PC-9 (cell line): Measurements from ENCODE around the gene DCUN1D4. TPM values are rescaled to one million over a fixed set of nuclear protein-coding genes. Genes with fewer than 3 reads are reported as not detected.

Experiments used
- BruUV-seq: library from RNA; stranded (reverse); fragments of 400-500 nt; replicated peaks from 2 replicates; lab custom pipeline; 2021; lab: Mats Ljungman, UMichigan
- CTCF ChIA-PET: fragments of 300-600 bp; sonication (Branson Sonifier 250); formaldehyde crosslinking; loops from one replicate; lab custom pipeline; 2022; ENCODE audit warnings: antibody characterized with exemption; lab: Charles Lee
- POLR2A ChIA-PET: fragments of 300-600 bp; sonication (Branson Sonifier 250); formaldehyde crosslinking; loops from one replicate; lab custom pipeline; 2022; ENCODE audit warnings: antibody characterized with exemption; ENCODE audit not compliant: unreplicated experiment; lab: Charles Lee
- DNase-seq, 2 experiments: peaks; one replicate each; pipeline versions ENCODE4 v3.0.0 to v3.0.0-alpha.2; 2015 to 2022; ENCODE audit warnings: mixed read lengths in 1 of 2
- H2AFZ ChIP-seq: fragments of 200-600 bp; sonication (generic); 2 replicates; pipeline ENCODE4 v1.8.1; 2017; ENCODE audit warnings: antibody characterized with exemption
- H3F3A ChIP-seq: fragments of 200-600 bp; sonication (generic); 2 replicates; pipeline ENCODE4 v1.8.1; 2017; ENCODE audit warnings: antibody characterized with exemption, mild to moderate bottlenecking, low read depth; ENCODE audit not compliant: insufficient read depth
- H3K27ac ChIP-seq: fragments of 200-600 bp; sonication (generic); 2 replicates; pipeline ENCODE4 v1.6.1; 2016; ENCODE audit warnings: mixed run types
- H3K27me3 ChIP-seq: fragments of 200-600 bp; sonication (generic); 2 replicates; pipeline ENCODE4 v1.6.1; 2016; ENCODE audit warnings: low read depth, mixed run types; ENCODE audit not compliant: insufficient read depth
- H3K36me3 ChIP-seq: fragments of 200-600 bp; sonication (generic); 2 replicates; pipeline ENCODE4 v1.6.1; 2016; ENCODE audit warnings: low read depth, mixed run types
- H3K4me1 ChIP-seq: fragments of 200-600 bp; sonication (generic); replicated peaks from 2 replicates; pipeline ENCODE4 v1.6.1; 2016; ENCODE audit warnings: mixed run types; ENCODE audit not compliant: insufficient read depth
- H3K4me2 ChIP-seq: fragments of 200-600 bp; sonication (generic); 2 replicates; pipeline ENCODE4 v1.6.1; 2017; ENCODE audit warnings: mixed run types
- H3K4me3 ChIP-seq: fragments of 200-600 bp; sonication (generic); 2 replicates; pipeline ENCODE4 v1.6.1; 2016; ENCODE audit warnings: mixed run types
- H3K79me2 ChIP-seq: fragments of 200-600 bp; sonication (generic); 2 replicates; pipeline ENCODE4 v1.6.1; 2017; ENCODE audit warnings: low read depth, mixed run types
- H3K9me2 ChIP-seq: fragments of 200-600 bp; sonication (generic); 2 replicates; pipeline ENCODE4 v1.8.1; 2017; ENCODE audit warnings: mild to moderate bottlenecking; ENCODE audit not compliant: insufficient read depth
- H3K9me3 ChIP-seq: fragments of 200-600 bp; sonication (generic); 2 replicates; pipeline ENCODE4 v1.8.1; 2016; ENCODE audit warnings: low read depth; ENCODE audit not compliant: insufficient read depth
- H4K20me1 ChIP-seq: fragments of 200-600 bp; sonication (generic); 2 replicates; pipeline ENCODE4 v1.8.1; 2017; ENCODE audit not compliant: insufficient read depth
- CTCF ChIP-seq: fragments of 200-600 bp; sonication (generic); conservative IDR thresholded peaks from 2 replicates; pipeline ENCODE4 v1.6.1; 2017; ENCODE audit warnings: mixed run types, antibody characterized with exemption, mild to moderate bottlenecking, moderate library complexity
- EZH2 ChIP-seq: fragments of 200-600 bp; sonication (generic); IDR thresholded peaks from 2 replicates; pipeline ENCODE4 v1.8.0; 2017; ENCODE audit warnings: antibody characterized with exemption, low read depth
- intact Hi-C: fragments of 100-400 bp; cut with micrococcal nuclease; formaldehyde crosslinking; loops from one replicate; pipeline ENCODE4 v1.10.0; 2022; ENCODE audit not compliant: unreplicated experiment
- total RNA-seq: library from RNA; stranded (reverse); gene quantifications from 2 replicates; pipeline ENCODE4 v1.2.3, GENCODE V29; 2021

The DCUN1D4 gene
- total RNA-seq, 1 experiment from 2014 or later = 24.9 TPM

GRCh38 chr4:51965862-51966261 is 122.9 kb downstream of the DCUN1D4 start:
- H3K79me2 ChIP-seq = no peaks in the 10 kb centered on the region
- H3K4me3 ChIP-seq = no peak overlapping the region
- no peaks in the 10 kb centered on the region for H3K9me3 ChIP-seq
- no peaks in the 10 kb centered on the region for H3K36me3 ChIP-seq
- H4K20me1 ChIP-seq = no peaks in the 10 kb centered on the region
- H3K4me1 ChIP-seq = no peaks in the 10 kb centered on the region
- no peak for TF ChIP-seq EZH2
- TF ChIP-seq CTCF = no peak
- ChIA-PET POLR2A (no interaction called here), CTCF (no interaction called here)
- BruUV-seq = no TSS peak
- intact Hi-C loops = no loop called here
- H2AFZ ChIP-seq = no peak overlapping the region
- H3K27me3 ChIP-seq = no peaks in the 10 kb centered on the region
- no peak overlapping the region for H3K27ac ChIP-seq
- no peak overlapping the region for H3K4me2 ChIP-seq
- no peaks in the 10 kb centered on the region for H3K9me2 ChIP-seq
- no peaks in the 10 kb centered on the region for H3F3A ChIP-seq
- DNase-seq = no peak

Other genes starting within 250 kb of the DCUN1D4 start
- gene LRRC66, start 177.2 kb downstream of the DCUN1D4 start, total RNA-seq = 0.24 TPM in 1 of 2 replicates, not detected in the other
- gene SGCB, start 195.1 kb downstream of the DCUN1D4 start, total RNA-seq = 1.2 TPM in 2 replicates
- gene SPATA18, start 208.2 kb downstream of the DCUN1D4 start, total RNA-seq = 0.13 and 0.20 TPM in 2 replicates